Stimulated activated CD8-positive, alpha-beta memory T cell treated with anti-CD3 and anti-CD28 coated beads, Interleukin-2, amount 100 ng/mL, for 48 hours (primary cell): ENCODE measurements around the gene PRRG2.
A peak's percentile ranks its signal among the peaks of the same experiment; 100 is the strongest.

ENCODE experiments used
- DNase-seq, 2 donors: peaks; one replicate each; pipeline ENCODE4 v3.0.0-alpha.2; 2020; ENCODE audit warnings: low read depth in 2 of 2

PRRG2 gene

DNA sequence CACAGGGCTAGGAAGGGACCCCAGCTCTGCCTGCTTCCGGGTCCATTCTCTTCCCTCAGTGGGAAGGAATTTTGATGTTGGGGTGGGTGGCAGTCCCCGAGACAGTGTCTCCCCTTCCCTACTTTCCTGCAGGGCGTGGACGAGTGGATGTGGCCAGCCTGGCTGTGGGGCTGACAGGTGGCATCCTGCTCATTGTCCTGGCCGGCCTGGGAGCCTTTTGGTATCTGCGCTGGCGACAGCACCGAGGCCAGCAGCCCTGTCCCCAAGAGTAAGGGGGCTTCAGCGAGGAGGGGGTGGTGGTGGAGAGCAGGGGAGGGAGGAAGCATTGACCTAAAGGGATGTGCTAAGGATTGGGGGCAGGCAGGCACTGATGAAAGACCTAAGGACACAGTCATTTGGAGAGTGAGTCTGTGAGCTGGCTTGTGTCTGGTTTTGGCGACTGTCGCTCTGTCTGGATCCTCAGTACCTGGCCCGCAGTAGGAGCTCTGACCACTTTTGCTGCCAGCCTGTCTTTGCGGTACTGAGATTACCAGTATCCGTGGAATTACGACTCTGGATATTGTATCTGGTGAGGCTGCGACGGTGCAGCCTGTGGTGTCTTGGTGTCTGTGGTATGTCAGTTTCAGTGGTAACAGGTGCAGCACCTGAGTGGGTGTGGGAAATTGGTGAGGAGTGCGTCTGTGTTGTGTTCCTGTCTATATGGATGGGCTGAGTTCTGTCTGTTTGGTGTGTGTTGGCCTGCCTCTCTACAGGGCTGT, 7.4 kb downstream of the PRRG2 start:
- DNase-seq, result peak in 1 of 2 donors; percentile 35

DNA sequence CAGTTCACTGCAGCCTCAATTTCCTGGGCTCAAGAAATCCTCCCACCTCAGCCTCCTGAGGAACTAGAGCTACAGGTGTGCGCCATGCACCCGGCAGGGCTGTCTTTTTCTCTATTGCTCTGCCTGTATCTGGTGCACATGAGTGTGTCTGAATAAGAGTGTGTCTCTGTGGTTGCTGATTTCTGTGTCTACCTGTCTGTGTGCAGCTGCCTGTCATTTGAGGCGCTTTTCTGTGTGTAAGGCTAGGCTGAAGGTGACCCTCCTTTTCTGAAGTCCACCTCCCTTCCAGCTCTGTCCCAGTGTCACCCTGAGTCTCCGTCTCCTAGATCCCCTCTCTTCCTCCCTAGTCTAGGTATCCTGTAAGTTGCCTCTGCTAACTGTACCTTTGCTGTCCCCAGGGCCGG, 8.4 kb downstream of the PRRG2 start:
- no peak for DNase-seq

DNA sequence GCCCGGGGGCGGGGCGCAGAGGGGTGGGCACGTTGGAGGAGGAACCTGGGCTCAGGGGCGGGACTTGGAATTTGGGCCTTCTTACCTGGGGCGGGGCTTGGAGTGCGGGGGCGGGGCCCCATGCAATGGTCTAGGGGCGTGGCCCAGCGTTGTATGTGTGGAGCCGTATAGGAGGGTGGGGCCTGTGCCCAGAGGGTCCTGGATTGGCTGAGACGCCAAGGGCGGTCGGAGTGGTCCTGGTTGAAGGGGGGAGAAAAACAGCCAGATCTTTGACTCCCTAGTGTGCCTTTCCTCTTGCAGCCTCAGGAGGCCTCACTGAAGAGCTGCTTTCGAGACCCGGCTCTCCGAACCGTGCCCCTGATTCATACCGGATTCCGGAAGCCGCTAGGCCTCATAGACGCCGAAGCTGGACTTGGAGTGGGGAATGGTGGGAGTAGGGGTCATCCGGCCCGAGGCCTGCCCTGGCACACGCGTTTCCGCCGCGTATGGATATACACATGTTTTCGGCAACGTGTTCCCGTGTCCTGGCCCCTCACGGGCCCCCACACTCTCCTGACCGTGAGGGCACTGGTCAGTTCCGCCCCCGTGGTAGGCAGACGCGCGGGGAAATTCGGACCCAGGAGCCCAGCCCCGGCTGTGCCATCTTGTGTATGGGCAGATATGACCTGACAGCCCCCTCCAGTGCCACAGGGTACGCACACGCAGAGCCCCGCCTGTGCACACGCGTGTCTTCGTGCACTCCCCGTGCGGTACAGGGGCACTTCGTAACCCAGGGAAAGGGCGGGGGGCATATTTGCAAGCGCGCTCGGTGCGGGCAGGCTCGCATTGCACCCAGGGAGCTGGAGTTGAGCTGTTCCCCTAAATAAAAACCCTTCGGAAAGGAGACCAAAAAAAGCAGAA, 9.2 kb downstream of the PRRG2 start:
- peak; percentile 90 to 94 for DNase-seq

DNA sequence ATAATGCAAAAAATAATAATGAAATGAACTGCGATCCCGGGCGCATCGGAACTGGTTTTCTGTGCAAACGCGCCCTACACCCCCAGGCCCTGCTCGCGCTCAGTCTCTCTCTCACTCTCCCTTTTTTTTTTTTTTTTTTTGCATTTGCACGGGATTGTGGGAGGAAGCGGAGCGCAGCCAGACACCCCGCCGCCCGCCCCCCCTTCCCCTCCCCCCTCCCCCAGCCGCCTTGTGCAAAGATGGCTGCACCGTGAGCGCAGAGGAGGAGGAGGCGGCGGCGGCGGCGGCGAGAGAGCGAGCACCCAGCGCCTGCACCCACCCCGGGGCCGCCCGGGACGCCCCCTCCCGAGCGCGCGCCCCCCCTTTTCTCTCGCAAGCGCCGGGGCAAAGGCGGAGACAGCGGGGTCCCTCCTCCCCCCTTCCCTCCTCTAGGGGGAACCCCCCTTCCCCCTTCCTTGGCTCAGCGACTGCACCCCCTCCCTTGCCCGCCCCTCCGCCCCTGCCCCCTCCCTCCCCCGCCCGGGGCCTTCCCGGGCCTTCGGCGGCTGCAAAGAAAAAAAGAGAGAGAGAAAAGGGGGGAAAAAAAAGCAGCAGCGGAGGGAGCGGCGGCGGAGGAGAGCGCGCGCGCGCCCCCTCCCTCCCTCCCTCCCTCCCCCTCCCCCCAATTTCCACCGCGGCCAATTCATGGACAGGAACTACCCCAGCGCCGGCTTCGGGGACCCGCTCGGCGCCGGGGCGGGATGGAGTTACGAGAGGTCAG, 10.0 kb downstream of the PRRG2 start, which contains the start of gene PRR12:
TSS of gene PRR12 (plus strand) at position 212 of the 760 bp plus-strand sequence. CDS start at position 685, 473 bp downstream.
- peak; percentile 46 to 61 for DNase-seq

DNA sequence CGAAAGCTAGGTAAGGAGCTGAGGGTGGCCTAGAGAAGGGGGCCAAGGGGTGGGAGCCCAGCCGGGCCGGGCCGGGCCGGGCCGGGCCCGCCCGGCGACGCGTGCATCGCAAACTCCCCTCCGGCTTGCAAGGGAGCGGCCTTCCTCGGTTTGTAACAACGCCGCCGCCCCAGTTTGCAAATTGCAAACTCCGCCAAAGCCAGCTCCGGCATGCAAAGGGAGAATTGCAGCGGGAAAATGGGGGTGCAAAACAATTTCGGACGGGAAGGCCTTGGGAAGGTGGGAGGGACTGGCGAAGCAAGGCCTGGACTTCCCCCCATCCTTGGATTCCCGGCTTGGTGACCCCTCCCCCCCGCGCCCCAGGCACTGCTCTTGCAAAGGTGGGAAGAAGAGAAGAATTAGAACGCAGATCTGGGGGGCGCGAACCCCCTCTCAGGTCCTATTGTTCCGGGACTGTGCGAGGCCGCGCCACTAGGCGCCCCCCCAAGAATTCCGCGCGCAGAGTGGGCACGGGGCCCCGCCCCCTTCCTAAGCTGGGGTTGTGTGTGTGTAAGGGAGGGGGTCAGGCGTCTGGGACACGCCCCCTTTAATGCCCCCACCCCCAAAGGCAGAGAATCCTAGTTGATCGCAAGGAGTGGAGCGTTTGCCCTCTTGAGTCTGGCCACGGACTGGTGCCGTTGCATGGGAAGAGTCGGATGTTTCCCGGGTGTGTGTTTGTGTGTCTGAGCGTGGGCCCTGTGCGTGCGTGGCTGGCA, 10.8 kb downstream of the PRRG2 start:
- DNase-seq, result peak; percentile 19 to 36

DNA sequence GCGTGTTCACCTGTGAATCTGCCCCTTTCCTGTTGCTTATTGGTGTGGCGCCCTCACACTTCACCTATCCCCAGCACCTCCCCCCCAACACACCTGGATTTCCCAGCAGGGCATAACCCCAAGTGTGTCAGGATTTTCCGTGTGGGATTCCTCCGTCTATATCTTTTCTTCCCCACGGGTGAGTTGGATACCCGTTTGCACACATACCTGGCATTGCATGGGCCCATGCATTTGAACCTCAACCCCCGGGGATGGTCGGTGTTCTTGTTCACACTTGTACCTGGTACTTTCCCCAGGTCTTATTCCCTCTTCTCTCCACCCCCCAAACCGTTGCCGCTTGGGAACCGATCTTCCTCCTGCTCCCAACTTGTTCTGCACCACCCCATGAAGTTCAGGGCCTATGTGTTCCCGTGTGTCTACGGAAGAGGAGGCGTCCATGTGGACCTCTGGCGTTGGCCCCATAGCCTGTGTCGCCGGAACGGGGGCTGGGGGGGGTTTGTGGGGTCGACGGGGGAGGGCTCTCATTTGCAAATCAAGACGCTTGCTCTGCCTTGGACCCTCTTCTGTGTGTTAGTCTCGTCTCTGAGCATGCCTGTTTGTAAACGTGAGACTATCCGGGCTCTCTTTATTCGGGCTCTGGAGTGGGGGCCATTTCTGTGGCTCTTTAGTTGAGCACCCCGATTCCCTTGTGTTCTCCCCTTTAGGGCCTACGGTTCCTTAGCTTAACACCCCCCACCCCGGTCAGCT, 11.5 kb downstream of the PRRG2 start:
- DNase-seq, result peak in 1 of 2 donors; percentile 11

DNA sequence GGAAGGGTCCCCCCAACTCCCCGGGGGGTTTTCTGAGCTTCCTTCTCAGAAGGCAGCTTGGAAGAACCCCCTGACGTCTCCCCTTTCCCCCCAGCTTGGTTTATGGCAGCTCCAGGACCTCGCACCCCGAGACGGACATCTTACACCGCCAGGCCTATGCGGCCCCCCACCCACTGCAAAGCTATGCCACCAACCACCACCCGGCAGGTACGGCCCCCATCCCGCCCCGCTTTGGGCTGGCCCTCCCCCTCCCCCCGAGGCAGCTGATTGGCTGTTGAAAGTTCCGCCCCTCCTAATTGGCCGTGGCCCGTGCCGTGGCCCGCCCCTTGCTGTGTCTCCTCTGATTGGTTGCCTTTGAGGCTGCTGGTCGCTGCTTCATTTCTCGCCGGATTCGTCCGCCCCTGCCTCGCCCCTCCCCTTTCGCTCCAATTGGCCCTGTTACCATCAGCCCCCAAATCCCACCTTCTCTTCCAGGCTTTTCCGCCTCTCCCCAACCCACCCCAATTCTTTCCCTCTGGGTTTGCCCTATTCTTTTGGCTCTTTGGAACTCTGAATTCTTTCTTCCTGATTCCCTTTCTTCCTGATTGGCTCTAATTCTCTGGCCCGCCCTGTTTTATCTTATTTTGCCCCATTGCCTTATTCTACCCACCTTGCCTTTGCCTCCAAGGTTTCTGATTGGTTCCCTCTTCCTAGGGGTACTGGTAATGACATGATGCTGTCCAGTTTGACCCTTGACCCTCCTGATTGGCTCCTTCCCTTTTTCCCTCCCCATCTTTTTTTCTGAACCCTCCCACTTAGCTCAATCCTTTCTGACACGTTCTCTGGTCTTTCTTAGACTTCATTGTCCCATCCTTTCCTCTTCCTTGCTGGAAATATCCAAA, 12.4 kb downstream of the PRRG2 start:
- peak; percentile 91 to 92 for DNase-seq

DNA sequence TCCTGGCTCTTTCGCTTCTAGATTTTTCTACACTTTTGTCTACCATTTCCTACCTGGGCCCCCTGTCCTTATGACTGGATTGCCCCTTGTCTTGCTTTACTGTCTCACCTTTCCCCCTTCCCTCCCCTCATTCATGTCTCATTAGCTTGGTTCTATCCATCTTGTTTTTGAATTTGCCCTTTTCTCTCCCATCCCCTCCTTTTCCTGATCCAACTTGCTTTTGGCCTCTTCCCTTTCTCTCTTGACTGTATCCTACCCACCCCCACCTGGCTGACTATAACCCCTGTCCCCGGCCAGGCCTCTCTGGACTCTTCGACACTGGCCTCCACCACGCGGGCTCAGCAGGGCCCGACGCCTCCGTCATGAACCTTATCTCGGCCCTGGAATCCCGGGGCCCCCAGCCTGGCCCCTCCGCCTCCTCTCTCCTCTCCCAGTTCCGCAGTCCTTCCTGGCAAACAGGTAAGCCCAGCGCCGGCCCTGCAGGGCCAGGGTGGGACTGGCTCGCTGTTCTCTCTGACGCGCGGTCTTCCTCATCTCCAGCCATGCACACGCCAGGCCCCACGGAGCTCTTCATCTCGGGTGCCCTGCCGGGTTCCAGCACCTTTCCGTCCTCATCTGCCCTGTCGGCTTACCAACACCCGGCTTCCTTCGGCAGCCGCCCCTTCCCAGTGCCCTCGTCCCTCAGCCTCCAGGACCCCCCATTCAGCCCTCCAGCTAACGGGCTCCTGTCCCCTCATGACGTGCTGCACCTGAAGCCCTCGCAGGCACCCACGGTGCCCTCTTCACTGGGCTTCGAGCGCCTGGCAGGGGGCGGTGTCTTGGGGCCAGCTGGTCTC, 13.3 kb downstream of the PRRG2 start:
- DNase-seq, result no peak

DNA sequence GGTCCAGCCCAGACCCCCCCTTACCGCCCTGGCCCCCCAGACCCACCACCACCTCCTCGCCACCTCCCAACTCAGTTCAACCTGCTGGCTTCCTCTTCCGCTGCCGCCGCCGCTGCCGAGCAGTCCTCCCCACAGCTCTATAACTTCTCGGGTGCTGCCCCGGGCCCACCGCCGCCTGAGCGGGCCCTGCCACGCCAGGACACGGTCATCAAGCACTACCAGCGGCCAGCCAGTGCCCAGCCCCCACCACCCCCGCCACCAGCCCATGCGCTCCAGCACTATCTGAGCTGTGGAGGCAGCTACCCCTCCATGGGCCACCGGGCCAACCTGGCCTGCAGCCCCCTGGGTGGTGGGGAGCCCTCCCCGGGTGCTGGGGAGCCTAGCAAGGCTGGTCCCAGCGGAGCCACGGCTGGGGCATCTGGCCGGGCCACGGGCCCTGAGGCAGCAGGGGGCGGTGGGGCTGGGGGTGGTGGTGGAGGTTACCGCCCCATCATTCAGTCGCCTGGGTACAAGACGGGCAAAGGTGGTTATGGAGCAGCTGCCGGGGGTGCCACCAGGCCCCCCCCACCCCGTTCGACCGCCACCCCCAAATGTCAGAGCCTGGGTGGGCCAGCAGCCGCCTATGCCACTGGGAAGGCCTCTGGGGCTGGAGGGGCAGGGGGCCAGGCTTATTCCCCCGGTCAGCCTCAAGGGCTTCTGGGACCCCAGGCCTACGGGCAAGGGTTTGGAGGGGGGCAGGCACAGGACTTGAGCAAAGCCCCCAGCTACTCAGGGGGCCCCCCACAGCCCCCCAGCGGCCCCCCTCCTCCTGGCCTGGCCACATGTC, 14.1 kb downstream of the PRRG2 start:
- no peak for DNase-seq

DNA sequence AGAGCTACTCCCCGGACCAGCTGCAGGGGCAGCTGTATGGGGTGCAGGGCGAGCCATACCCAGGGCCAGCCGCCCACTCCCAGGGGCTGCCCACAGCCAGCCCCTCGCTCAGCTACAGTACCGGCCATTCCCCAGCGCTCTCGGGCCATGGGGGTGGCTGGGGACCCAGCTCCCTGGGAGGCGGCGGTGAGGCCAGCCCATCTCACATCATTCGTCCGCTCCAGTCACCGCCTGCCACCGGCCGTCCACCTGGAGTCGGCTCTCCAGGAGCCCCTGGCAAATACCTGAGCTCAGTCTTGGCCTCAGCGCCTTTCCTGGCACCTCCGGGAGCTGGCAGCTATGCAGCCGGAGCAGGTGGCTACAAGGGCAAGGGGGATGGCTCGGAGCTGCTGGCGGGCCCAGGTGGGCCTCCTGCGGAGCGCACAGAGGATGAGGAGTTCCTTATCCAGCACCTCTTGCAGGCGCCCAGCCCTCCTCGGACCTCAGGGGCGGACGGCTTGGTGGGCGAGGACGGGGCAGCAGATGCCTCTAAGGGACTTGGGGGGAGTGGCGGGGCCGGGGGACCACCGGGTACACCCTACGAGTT, 14.8 kb downstream of the PRRG2 start:
- no peak for DNase-seq

DNA sequence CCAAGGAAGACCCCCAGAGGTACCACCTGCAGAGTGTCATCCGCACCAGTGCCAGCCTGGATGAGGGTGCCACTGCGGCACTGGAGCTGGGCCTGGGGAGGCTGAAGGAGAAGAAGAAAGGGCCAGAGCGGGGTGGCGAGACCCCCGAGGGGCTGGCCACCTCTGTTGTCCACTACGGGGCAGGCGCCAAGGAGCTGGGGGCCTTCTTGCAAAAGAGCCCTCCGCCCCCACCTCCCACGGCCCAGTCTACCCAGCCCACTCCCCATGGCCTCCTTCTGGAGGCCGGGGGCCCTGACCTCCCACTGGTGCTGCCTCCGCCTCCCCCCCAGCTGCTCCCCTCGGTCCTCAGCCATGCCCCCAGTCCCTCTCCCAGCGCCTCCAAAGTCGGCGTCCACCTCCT, 15.3 kb downstream of the PRRG2 start:
- DNase-seq, result no peak

DNA sequence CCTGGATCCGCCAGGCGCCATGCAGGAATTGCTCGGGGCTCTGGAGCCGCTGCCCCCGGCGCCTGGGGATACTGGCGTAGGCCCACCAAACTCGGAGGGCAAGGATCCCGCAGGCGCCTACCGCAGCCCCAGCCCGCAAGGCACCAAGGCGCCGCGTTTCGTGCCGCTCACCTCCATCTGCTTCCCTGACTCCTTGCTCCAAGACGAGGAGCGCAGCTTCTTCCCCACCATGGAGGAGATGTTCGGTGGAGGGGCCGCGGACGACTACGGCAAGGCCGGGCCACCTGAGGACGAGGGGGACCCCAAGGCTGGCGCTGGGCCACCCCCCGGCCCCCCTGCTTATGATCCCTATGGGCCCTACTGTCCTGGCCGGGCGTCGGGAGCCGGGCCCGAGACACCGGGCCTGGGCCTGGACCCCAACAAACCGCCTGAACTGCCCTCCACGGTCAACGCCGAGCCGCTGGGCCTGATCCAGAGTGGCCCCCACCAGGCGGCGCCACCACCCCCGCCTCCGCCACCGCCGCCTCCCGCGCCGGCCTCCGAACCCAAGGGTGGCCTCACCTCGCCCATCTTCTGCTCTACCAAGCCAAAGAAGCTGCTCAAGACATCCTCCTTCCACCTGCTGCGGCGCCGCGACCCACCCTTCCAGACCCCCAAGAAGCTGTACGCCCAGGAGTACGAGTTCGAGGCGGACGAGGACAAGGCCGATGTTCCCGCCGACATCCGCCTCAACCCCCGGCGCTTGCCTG, 16.0 kb downstream of the PRRG2 start:
- no peak for DNase-seq

DNA sequence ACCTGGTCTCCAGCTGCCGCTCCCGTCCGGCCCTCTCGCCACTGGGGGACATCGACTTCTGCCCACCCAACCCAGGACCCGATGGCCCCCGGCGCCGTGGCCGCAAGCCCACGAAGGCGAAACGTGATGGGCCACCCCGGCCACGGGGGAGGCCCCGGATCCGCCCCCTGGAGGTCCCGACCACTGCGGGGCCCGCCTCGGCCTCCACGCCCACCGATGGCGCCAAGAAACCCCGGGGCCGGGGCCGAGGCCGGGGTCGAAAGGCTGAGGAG, 16.5 kb downstream of the PRRG2 start:
- DNase-seq, result no peak

DNA sequence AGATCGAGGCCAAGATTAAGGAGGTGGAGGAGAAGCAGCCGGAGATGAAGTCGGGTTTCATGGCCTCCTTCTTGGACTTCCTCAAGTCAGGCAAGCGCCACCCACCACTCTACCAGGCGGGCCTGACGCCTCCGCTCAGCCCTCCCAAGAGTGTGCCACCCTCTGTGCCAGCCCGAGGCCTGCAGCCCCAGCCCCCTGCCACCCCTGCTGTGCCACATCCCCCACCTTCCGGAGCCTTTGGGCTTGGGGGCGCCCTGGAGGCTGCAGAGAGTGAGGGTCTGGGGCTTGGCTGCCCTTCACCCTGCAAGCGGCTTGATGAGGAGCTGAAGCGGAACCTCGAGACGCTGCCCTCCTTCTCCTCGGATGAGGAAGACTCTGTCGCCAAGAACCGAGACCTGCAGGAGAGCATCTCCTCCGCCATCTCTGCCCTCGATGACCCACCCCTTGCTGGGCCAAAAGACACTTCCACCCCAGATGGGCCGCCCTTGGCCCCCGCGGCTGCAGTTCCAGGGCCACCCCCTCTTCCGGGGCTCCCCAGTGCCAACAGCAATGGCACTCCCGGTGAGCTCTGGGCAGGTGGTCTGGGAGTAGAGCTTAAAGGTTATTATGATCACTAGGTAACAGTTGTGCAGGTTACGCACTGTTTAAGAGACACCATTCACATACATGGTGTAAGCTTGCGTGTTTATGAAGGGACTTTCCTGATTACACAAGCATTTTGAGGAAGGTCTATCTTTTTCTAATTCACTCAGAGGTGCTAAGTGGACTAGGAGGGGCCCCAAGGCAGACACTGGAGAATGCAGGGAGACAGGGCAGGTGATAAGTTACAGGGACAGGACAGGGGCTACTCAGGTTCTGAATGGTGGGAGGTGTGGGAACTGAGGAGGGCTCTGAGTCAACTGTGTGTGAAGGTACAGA, 18.5 kb downstream of the PRRG2 start:
- no peak for DNase-seq

DNA sequence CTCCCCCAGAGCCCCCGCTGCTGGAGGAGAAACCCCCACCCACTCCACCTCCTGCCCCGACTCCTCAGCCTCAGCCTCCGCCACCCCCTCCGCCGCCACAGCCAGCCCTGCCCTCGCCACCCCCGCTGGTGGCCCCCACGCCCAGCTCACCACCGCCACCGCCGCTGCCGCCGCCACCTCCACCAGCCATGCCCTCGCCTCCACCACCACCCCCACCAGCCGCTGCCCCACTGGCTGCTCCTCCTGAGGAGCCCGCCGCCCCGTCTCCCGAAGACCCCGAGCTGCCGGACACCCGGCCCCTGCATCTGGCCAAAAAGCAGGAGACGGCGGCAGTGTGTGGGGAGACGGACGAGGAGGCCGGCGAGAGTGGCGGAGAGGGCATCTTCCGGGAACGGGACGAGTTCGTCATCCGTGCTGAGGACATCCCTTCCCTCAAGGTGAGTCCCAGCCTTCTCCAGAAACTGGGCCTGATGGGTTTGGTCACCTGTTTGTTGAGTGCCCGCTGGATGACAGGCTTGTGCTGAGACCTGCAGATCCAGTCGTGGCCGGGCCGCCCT, 20.4 kb downstream of the PRRG2 start:
- no peak for DNase-seq

DNA sequence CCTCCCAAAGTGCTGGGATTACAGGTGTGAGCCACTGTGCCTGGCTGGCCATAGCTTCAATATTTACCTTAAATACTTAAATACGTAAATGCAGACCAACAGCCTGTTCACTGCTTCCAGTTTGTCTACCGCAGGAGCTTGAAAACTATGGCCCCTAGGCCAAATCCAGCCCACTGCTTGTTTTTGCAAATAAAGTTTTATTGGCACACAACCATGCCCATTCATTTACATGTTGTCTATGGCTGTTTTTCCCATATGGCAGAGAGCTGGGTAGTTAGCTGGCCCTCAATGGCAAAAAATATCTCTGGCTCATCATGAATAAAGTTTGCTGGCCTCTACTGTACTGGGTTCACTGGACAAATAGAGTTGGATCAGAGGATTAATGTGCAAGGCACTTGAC, 21.7 kb downstream of the PRRG2 start:
- DNase-seq, result no peak
